ENCODE data around the gene PPP2R3A.
"Not testable (repeated sequence)": the region's sequence is repeated elsewhere in the genome, so short reads cannot be mapped to it uniquely, and the experiment has no call there.

PPP2R3A gene

GRCh38 chr3:136105044-136105443, 139.5 kb downstream of the PPP2R3A start:
- DNase-seq = no peak

GRCh38 chr3:136106101-136106500, 140.6 kb downstream of the PPP2R3A start:
- DNase-seq = no peak

DNA sequence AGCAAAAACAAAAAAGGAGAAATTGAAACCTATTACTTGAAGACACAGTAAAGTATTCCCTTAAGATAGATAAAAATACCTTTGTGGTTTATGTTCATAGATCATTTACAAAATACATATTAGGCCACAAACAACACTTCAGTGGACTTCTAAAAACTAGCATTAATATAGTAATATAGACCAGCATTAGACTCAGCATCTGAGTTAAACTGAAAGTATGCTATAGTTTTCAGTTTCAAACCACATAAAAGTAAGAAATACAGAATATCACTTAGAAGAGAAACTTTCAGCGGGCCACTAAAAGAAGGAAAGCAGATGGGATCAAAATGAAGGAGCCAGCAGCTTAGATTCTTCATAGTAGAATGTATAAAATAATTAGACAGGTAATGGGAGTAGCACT, 144.0 kb downstream of the PPP2R3A start:
- DNase-seq = no peak

DNA sequence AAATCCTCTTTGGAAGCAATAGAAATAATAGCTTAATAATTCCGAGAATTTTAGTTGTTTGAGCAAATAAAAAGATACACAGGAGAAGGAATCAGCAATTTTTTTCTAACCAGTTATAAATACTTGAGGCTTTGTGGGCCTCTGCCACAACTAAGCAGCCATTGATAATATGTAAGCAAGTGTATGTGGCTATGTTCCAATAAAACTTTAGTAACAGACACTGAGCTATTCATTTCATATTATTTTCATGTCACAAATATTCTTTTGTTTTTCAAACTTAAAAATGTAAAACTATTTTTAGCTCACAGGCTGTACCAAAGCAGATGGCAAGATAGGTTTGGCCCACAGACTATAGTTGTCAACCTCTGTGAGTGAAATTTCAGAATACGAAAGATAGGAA, 145.0 kb downstream of the PPP2R3A start:
- DNase-seq = no peak

- DNase-seq = no peak
Measured at GRCh38 chr3:136114421-136114820, 148.9 kb downstream of the PPP2R3A start.

DNA sequence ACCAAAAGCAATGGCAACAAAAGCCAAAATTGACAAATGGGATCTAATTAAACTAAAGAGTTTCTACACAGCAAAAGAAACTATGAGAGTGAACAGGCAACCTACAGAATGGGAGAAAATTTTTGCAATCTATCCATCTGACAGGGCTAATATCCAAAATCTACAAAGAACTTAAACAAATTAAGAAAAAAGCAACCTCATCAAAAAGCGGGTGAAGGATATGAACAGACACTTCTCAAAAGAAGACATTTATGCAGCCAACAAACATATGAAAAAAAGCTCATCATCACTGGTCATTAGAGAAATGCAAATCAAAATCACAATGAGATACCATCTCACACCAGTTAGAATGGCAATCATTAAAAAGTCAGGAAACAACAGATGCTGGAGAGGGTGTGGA, 153.8 kb downstream of the PPP2R3A start:
- DNase-seq = not testable (repeated sequence)

GRCh38 chr3:136119783-136120182, 154.3 kb downstream of the PPP2R3A start:
- not testable (repeated sequence) for DNase-seq

DNA sequence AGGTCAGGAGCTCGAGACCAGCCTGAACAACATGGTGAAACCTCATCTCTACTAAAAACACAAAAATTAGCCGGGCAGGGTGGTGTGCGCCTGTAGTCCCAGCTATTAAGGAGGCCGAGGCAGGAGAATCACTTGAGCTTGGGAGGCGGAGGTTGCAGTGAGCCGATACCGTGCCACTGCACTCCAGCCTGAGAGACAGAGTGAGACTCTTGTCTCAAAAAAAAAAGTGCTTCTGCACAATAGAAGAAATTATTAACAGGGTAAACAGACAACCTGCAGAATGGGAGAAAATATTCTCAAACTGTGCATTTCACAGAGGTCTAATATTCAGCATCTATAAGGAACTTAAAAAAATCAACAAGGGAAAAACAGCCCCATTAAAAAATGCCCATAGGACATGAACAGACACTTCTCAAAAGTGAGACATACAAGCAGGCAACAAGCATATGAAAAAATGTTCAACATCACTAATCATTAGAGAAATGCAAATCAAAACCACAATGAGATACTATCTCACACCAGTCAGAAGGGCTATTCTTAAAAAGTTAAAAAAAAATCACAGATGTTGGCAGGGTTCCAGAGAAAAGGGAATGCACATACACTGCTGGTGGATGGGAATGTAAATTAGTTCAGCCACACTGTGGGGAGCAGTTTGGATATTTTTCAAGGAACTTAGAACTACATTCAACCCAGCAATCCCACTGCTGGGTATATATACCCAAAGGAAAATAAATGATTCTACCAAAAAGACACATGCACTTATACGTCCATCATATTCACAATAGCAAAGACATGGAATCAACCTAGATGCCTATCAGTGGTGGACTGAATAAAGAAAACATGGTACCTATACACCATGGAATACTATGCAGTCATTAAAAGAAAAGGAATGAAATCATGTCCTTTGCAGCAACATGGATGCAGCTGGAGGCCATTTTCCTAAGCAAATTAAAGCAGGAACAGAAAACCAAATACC, 155.1 kb downstream of the PPP2R3A start:
- no peak for DNase-seq

DNA sequence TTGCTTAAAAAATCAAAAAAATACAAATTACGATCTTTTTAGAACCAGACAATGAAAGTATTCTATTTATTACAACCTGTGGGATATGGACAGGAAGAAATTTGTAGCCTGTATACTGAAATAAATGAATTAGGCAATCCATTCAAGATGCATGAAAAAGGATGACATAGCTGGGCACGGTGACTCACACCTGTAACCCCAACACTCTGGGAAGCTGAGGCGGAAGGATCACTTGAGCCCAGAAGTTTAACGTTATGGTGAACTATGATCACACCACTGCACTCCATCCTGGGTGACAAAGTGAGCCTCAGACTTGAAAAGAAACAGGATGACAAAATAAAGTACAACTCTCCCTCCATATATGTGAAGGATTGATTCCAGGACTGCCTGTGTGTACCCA, 156.5 kb downstream of the PPP2R3A start:
- DNase-seq = no peak

GRCh38 chr3:136131647-136132046, 166.1 kb downstream of the PPP2R3A start:
- not testable (repeated sequence) for DNase-seq

GRCh38 chr3:136134091-136134490, 168.6 kb downstream of the PPP2R3A start:
- DNase-seq = no peak

- DNase-seq = no peak
Measured at GRCh38 chr3:136135039-136135802, 169.7 kb downstream of the PPP2R3A start.

DNA sequence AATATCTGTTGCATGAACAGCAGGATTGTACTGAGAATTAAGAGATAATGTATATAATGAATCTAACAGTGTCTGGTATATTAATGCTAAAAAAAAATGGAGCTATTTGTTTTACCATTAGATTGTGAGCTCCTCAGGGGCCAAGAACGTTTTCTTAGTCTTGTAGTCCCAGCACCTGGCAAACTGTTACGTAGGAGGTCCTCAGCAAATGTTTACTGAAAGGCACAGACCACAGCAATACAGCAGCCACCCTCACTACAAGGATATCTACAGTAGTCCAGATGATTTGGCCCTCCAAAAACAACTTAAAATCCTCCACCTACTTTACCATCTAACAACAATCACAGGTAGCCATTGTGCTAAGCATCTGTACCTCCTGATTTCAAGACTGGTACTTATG, 170.9 kb downstream of the PPP2R3A start:
- DNase-seq = no peak

- DNase-seq = no peak
Measured at GRCh38 chr3:136141291-136141785, 175.8 kb downstream of the PPP2R3A start.

DNA sequence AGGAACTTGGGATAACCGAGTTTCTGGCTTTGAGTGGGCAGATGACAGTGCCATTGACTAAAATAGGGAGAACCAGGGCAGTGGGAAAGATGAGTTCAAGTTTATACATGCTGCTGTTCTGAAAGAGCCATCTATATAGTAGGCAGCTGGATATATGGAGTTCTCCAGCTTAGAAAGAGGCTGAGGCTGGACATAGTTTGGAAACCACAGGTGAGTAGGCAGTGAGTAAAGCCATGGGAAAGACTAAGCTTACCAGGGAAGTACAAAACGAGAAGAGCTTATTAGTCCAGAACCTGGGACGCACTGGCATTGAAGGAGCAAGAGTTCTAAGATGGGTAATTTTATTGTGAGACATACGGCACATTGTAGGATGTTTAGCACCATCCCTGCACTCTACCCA, 176.4 kb downstream of the PPP2R3A start:
- no peak for DNase-seq

DNA sequence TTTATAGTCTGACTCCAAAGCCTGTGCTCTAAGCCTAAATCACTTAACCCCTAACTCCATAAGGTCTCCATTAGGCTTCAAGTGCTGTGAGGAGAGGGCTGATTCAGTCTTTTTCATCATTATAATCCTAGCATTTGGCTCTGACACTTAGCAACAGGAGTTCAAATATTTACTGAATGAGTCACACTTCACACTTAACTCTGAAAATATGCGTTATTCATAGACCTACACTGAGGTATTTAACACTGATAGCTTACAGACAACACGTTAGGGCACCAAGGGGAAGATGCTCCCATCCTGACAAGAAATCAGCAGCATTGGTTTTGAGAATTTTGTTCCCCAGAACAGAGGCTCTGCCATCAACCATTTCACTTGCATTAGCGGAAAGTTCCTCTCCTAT, 177.1 kb downstream of the PPP2R3A start:
- DNase-seq = no peak

DNA sequence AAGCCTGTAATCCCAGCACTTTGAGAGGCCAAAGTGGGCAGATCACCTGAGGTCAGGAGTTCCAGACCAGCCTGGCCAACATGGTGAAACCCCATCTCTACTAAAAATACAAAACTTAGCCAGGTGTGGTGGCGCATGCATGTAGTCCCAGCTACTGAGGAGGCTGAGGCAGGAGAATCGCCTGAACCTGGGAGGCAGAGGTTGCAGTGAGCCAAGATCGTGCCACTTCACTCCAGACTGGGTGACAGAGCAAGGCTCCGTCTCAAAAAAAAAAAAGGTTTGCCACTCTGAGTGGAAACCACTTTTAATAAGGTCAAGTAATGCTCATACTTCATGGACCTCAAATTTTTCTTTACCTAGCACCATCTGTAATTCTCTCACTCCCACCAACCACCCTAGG, 178.9 kb downstream of the PPP2R3A start:
- not testable (repeated sequence) for DNase-seq

DNA sequence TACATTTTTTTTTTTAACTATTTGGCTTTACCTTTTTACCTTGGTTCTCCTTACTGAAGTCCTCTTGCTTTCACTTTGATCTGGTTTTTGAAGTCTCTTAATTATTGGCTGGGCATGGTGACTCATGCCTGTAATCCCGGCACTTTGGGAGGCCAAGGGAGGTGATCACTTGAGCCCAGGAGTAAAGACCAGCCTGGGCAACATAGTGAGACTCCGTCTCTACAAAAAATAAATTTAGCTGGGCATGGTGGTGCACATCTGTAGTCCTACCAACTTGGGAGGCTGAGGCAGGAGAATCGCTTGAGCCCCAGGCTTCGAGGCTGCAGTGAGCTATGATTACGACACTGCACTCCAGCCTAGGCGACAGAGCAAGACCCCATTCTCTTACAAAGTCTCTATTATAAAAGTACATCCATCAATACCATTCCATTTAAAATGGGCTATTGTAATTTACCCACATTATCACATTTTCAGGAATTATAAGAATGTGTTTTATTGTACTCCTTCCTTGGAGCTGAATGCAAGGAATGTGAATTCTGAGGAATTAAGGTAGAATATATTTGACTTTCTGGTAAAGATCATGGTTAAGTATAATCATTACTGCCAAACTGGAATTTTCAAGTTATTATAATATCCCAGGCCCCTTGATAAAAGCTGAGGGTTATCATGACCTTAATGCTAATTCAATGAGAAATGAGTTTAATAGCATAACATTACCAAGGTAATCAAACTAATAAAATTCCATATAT, 181.6 kb downstream of the PPP2R3A start:
- no peak for DNase-seq

DNA sequence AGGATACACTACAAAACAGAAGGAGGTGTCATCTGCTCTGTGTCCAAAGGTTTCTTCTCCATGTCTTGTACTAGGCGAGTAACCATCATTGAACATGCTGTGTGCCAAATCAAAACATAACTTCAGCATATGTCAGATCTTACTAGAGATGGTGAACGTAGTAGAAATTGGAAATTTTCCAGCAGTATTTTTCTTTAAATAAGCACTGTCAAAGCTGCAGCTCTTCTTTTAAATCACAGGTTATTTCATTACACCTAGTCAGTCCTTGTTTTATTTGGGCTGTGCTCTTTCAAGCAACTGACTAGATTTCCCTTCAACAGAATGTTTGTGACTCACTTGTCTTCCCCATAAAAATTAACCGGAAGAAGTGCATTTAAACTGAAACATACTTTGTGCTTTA, 184.1 kb downstream of the PPP2R3A start:
- DNase-seq = no peak

- DNase-seq = no peak
Measured at GRCh38 chr3:136151219-136151618, 185.7 kb downstream of the PPP2R3A start.

- no peak for DNase-seq
Measured at GRCh38 chr3:136152176-136152843, 186.8 kb downstream of the PPP2R3A start.

DNA sequence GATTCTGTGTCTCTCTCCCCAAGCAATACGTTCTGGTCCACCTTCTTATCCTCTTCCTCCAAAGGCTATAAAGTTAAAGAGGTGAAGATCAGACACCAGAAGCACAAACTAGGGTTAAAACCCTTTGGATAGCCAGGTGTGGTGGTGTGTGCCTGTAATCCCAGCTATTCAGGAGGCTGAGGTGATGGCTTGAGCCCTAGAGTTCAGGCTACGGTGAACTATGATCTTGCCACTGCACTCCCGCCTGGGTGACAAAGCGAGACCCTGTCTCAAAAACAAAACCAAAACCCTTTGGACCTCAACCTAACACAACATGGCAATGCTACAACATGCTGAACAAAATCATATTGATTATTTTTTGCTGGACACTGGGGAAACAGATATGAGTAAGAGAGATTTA, 187.4 kb downstream of the PPP2R3A start:
- DNase-seq = no peak

Data from CD4-positive, alpha-beta T cell treated with Interleukin-17A for 1 hour (primary cell).